Measurements from ENCODE around the gene EXOC6B. TPM values are rescaled to one million over a fixed set of nuclear protein-coding genes. Genes with fewer than 3 reads are reported as not detected.

The EXOC6B gene
- total and polyA plus RNA-seq, 9 of the 15 experiments (the other 6 are each of a cell fraction or from before 2014, with no cell fraction given): 0.28 to 4.2 (median 2.0) TPM

DNA sequence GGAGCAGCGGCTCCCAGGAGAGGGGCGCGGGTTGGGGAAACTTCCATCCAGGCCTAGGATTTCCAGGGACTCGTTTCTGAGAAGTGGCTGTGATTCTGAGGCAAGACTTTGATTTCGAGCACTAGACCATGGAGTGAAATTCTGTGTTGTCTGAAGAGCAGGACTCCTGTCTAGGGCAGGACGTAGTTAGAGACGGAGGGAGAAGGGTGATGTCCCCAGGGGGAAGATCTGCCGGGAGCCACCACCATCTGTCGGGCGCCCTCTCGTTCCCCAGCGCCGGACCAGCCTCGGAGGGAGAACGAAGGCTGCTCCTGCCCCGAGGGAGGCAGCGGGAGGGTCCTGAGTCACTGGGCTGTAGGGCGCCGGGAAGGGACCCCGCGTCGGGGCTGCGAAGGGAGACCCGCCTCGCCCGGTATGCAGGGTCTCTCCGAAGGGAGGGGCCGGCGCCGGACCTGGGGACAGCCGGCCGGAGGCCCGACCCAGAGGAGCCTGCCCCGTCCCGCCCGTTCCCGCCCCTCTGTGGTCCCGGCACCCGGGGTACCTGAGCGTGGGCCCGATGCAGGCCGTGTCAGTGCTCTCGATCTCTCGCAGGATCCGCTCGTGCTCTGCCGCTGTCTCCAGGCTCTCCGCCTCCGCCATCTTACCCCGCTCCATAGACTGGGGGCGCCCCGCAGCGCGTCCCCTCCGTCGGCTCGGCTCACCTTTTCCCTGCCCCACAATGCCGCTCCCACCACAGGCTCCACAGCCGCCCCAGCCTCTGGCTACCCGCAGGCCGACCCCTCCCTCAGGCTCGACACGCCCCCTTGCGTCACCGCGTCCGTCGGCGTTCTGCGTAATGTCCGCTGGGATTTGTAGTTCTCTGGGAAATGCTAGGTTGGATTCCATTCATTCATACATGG is at the start of gene EXOC6B (continued):
- TF ChIP-seq ZNF41 (CRISPR knock-in tag; conservative IDR thresholded peaks at IDR 0.05): no peak
- TF ChIP-seq ARHGAP35 (IDR thresholded peaks at IDR 0.05; ENCODE audit: partially characterized antibody): no peak
- TF ChIP-seq MTA1 (IDR thresholded peaks at IDR 0.05; ENCODE audit: borderline replicate concordance): no peak
- TF ChIP-seq PHF21A (IDR thresholded peaks at IDR 0.05; ENCODE audit: borderline replicate concordance, low read depth): no peak
- TF ChIP-seq ZKSCAN1 (IDR thresholded peaks at IDR 0.05; ENCODE audit: low read depth, low read length): no peak
- TF ChIP-seq NCOA6 (IDR thresholded peaks at IDR 0.05): peak; percentile 79; the same call in 1 of the 2 replicates
- TF ChIP-seq HMGN3 (IDR thresholded peaks at IDR 0.05; ENCODE audit: borderline replicate concordance, extremely low read depth, insufficient read length, low read depth, low read length): no peak
- TF ChIP-seq SNRNP70 (optimal IDR thresholded peaks at IDR 0.05; ENCODE audit: low read depth, low read length): no peak
- no peak for TF ChIP-seq XRCC3 (IDR thresholded peaks at IDR 0.05)
- TF ChIP-seq CREB1 (IDR thresholded peaks at IDR 0.05): peak; percentile 96
- peak; percentile 94 for TF ChIP-seq CREB1 (CRISPR knock-in tag; IDR thresholded peaks at IDR 0.05)
- TF ChIP-seq CHD2 (IDR thresholded peaks at IDR 0.05; ENCODE audit: low read depth, low read length): no peak
- no peak for TF ChIP-seq ZNF324 (CRISPR knock-in tag; IDR thresholded peaks at IDR 0.05)
- TF ChIP-seq, protein P1, sequence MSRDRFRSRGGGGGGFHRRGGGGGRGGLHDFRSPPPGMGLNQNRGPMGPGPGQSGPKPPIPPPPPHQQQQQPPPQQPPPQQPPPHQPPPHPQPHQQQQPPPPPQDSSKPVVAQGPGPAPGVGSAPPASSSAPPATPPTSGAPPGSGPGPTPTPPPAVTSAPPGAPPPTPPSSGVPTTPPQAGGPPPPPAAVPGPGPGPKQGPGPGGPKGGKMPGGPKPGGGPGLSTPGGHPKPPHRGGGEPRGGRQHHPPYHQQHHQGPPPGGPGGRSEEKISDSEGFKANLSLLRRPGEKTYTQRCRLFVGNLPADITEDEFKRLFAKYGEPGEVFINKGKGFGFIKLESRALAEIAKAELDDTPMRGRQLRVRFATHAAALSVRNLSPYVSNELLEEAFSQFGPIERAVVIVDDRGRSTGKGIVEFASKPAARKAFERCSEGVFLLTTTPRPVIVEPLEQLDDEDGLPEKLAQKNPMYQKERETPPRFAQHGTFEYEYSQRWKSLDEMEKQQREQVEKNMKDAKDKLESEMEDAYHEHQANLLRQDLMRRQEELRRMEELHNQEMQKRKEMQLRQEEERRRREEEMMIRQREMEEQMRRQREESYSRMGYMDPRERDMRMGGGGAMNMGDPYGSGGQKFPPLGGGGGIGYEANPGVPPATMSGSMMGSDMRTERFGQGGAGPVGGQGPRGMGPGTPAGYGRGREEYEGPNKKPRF (IDR thresholded peaks at IDR 0.05; ENCODE audit: low read depth, low read length): no peak
- TF ChIP-seq, protein P2, sequence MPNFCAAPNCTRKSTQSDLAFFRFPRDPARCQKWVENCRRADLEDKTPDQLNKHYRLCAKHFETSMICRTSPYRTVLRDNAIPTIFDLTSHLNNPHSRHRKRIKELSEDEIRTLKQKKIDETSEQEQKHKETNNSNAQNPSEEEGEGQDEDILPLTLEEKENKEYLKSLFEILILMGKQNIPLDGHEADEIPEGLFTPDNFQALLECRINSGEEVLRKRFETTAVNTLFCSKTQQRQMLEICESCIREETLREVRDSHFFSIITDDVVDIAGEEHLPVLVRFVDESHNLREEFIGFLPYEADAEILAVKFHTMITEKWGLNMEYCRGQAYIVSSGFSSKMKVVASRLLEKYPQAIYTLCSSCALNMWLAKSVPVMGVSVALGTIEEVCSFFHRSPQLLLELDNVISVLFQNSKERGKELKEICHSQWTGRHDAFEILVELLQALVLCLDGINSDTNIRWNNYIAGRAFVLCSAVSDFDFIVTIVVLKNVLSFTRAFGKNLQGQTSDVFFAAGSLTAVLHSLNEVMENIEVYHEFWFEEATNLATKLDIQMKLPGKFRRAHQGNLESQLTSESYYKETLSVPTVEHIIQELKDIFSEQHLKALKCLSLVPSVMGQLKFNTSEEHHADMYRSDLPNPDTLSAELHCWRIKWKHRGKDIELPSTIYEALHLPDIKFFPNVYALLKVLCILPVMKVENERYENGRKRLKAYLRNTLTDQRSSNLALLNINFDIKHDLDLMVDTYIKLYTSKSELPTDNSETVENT (CRISPR knock-in tag; IDR thresholded peaks at IDR 0.05): no peak
- TF ChIP-seq SREBF2 (CRISPR knock-in tag; IDR thresholded peaks at IDR 0.05): no peak
- no peak for TF ChIP-seq HDAC2 (IDR thresholded peaks at IDR 0.05)
- TF ChIP-seq TSC22D4 (tag; IDR thresholded peaks at IDR 0.05): no peak
- TF ChIP-seq NFXL1 (CRISPR knock-in tag; IDR thresholded peaks at IDR 0.05): no peak
- no peak for TF ChIP-seq ZNF3 (CRISPR knock-in tag; IDR thresholded peaks at IDR 0.05)
- no peak for TF ChIP-seq RUNX1 (IDR thresholded peaks at IDR 0.05; ENCODE audit: low read depth)
- no peak for TF ChIP-seq ZNF224 (CRISPR knock-in tag; IDR thresholded peaks at IDR 0.05)
- TF ChIP-seq NCOA1 (IDR thresholded peaks at IDR 0.05; ENCODE audit: low read depth): no peak
- no peak for TF ChIP-seq NR2F6 (CRISPR knock-in tag; IDR thresholded peaks at IDR 0.05)
- TF ChIP-seq ZBTB12 (CRISPR knock-in tag; IDR thresholded peaks at IDR 0.05): peak; percentile 87
- TF ChIP-seq SIN3B (IDR thresholded peaks at IDR 0.05; ENCODE audit: low read depth): no peak

All from K562 (cell line).